ENCODE data around the gene RBBP8NL.

The RBBP8NL gene

GRCh38 chr20:62407221-62407992 is 19.9 kb downstream of the RBBP8NL start, which contains the start of gene CABLES2:
Gene CABLES2, minus strand, starts transcription at chr20:62407285. Its CDS starts 9 bp downstream, at chr20:62407276.
- DNase-seq (ENCODE audit: low read depth in 2 of 2) = peak; percentile 79

DNA sequence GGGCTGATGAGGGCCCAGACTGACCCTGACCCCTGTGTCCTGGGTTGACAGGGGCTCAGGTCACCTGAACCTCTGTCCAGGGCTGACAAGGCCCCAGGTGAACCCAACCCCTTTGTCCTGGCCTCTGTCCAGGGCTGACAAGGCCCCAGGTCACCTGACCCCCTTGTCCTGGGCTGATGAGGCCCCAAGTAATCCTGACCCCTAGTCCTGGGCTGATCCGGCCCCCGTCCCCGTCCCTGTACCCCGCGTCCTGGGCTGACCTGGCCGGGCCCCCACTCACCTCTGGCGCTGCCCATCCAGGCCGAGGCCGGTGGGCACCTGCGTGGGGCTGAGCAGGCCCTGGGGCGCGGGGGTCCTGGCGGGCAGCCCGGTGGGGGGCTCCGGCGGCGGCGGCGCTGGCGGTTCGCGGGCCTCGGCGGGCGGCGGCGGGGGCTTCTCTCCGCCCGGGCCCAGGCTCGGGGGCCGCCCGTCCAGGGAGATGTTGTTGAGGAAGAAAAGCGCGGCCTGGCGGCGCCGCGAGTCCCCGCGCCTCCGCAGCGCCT is 20.6 kb downstream of the RBBP8NL start:
- no peak for DNase-seq (ENCODE audit: low read depth in 2 of 2)

GRCh38 chr20:62405981-62406513 is 21.3 kb downstream of the RBBP8NL start:
- no peak for DNase-seq (ENCODE audit: low read depth in 2 of 2)

- no peak for DNase-seq (ENCODE audit: low read depth in 2 of 2)
These were observed 22.0 kb downstream of the RBBP8NL start for GRCh38 chr20:62405108-62405980.

GRCh38 chr20:62404761-62405107 is 22.6 kb downstream of the RBBP8NL start:
- no peak for DNase-seq (ENCODE audit: low read depth in 2 of 2)

- no peak for DNase-seq (ENCODE audit: low read depth in 2 of 2)
These were observed 23.1 kb downstream of the RBBP8NL start for GRCh38 chr20:62404112-62404665.

- no peak for DNase-seq (ENCODE audit: low read depth in 2 of 2)
These were observed 24.0 kb downstream of the RBBP8NL start for GRCh38 chr20:62403331-62403730.

DNA sequence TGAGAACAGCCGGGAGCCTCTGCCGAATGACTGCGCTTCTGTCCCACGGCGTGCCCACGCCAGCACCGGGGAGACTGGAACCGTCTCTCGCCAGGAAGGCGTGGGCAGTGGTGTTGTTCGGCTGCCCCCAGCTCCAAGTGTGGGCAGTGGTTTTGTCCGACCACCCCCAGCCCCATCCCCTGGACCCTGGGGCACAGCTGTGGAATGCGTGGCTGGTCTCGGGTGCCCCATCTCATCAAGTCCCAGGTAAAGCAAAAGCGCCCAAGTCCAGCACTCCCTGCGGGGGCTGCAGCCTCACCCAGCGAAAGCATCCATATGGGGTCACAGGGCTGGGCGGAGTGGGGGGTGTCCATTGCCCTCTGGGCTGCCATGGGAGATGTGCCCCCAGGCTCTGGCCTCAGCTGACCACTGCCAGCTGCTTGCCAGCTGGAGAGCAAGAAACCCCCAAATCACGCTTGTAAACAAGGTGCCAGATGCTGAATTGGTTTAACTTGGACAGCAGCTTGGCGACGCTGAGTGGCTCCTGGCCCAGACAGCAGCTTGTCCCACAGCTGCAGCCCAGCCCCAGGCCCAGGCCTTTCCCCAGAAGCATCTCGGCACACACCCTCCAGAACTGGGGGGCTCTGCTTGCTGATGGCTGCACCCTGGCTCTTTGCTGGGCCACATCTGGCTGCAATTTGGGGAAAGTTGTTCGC is 24.7 kb downstream of the RBBP8NL start:
- DNase-seq (ENCODE audit: low read depth in 2 of 2) = no peak

DNA sequence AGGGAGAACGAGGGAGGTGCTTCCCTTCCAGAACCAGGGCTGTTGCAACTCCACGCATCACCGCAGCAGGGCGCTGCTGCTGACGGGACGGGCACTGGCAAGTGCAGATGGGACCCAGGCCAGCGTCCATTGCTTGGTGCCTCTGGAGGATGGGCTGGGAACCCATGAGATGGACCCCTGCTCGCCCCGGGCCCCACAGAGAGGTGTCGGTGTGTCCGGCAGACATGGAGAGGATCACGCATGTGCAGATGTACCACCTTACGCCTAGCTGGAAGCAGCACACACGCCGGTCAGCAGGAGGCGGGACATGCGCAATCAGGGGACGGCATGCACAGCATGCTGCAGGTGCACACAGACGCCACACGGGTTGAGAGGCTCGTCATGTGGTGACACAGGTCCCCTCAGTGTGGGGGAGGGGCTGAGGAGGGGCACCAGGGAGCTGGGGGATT is 26.0 kb downstream of the RBBP8NL start:
- DNase-seq (ENCODE audit: low read depth in 2 of 2) = no peak

GRCh38 chr20:62400541-62400940 is 26.8 kb downstream of the RBBP8NL start:
- DNase-seq (ENCODE audit: low read depth in 2 of 2) = no peak

GRCh38 chr20:62400021-62400420 is 27.3 kb downstream of the RBBP8NL start:
- no peak for DNase-seq (ENCODE audit: low read depth in 2 of 2)

DNA sequence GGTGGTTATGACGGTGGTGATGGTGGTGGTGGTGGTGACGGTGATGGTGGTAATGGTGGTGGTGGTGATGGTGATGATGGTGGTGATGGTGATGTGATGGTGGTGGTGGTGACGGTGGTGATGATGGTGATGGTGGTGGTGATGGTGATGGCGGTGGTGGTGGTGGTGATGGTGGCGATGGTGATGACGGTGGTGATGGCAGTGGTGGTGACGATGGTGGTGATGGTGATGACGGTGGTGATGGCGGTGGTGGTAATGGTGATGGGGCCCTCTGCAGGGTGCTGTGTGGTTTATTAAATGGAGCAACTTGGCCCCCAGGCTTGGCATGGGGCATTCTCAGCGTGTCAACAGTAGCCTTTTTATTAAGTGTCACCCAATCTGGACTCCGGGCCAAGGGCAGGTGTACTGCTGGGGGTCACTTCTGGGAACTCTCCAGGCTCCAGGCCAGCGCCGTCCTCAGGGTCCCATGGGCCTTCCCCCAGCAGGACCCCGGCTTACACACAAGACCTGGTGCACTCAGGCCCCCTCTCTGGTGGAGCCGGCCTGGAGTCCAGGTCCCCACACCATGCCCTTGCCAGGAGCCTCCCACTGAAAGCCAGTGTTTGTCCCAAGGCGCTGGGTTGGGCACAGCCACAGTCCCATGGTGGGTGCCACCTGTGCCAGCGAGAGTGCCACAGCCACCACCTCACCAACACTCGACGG is 29.1 kb downstream of the RBBP8NL start:
- DNase-seq (ENCODE audit: low read depth in 2 of 2) = no peak

DNA sequence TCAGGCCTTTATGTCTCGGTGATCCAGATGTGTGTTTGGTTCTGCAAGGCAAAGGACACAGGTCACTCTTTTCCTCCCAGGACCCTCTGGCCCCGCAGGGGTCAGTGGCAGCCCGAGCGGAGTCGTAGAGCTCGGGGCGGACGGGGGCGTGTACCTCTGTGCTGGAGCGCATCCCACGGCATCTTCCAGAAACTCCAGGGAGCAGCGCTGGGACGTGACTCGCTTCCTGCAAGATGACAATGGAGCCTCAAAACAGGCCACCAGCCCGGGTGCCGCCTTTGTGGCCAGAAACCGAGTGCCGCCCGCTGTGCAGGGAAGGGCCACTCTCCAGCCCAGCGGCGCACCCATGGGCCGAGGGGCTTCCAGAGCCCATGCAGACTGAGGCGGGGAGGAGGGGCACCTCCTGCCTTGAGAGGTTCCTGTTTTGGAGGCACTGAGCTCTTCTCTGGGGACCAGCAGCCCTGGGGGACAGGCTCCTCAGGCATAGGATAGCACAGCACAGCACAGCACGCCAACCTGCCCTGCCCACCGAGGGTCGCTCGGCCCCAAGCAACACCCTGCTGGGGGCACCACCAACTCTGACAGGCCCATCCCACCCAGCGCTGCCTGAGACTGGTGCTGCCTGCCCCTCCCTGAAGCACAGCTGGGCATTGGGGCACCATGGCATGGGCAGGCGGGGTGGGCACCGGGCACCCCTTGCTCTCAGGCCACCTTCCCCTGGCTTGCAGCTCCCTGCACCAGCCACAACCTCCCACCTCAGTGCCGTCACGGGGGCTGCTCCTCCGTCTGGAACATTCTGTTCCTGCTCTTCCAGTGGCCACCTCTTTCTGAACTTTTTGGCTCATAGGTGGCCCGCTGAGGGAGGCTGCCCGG is 30.7 kb downstream of the RBBP8NL start:
- no peak for DNase-seq (ENCODE audit: low read depth in 2 of 2)

- no peak for DNase-seq (ENCODE audit: low read depth in 2 of 2)
These were observed 31.8 kb downstream of the RBBP8NL start for GRCh38 chr20:62395311-62396242.

DNA sequence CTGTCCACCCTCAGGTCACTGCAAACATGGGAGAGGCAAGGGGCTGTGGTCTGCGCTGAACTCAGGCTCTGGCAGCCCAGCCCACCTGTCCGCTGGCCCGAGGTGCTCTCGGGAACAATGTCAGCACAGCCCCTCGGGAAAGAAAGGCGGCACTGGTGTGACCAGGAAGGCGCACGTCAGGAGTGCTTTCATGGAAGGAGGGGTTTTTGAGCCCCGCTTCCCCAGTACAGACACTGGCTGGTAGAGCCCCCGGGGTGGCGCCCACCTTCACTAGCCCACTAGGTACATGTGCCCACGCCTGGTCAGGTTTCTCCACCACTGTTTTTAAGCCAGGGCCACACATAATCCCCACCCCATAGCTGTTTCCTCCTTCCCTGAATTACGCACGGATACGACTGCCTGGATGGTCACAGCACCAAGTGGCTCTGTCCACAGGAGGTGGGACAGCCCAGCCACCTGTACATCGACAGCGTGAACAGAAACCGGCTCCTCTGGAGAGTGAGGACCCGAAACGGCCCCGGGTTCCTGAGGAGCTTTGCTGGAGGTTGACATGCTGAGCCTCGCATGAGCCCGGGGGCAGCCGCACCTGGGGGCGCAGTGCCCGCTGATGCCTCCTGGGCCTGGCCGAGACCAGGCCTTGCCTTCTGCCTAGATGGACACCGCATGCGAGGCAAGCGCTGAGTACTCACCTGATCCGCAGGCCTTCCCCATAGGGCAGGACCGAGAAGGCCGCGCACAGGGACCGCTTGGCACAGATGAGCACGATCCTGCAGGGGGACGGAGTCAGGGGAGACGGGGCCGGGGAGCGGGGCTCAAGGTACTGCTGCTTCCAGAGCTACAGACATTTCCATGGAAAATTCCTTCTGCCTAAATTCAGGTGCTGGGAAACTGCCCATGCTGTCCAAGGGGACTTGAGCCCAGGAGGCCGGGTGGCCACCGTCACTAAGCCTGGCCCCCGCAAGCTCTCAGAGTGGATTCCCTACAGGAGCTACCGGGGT is 32.8 kb downstream of the RBBP8NL start:
- DNase-seq (ENCODE audit: low read depth in 2 of 2) = no peak

DNA sequence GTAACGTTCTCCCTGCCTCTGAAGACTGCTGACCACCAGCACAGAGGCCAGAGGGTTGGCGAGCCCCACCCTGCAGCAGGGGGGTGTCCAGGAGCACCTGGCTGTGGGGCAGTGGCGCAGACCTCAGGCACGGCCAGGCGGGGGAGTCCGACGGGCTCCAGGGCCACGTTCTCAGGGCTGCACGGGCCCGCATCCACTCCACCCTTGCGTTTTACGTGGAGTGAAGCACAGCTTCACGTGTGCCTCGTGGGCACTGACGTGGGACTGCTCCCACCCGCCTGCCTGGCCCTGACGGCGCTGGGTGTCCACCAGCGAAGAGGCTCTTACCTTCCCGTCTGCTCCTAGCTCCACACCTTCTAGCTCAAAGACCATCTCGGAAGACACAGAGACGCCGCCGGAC is 33.5 kb downstream of the RBBP8NL start:
- no peak for DNase-seq (ENCODE audit: low read depth in 2 of 2)

- no peak for DNase-seq (ENCODE audit: low read depth in 2 of 2)
These were observed 34.0 kb downstream of the RBBP8NL start for GRCh38 chr20:62393335-62393665.

All from activated CD4-positive, alpha-beta T cell treated with anti-CD3 and anti-CD28 coated beads for 24 hours (primary cell).